ENCODE data around the gene CFAP46.

- TF ChIP-seq CTCF (IDR thresholded peaks at IDR 0.05) = no peak
- TF ChIP-seq POLR2AphosphoS5 (IDR thresholded peaks at IDR 0.05) = no peak
- TF ChIP-seq EP300 (IDR thresholded peaks at IDR 0.05) = no peak
These were observed 27.0 kb downstream of the CFAP46 start for GRCh38 chr10:132915411-132915810.
